Cardiac muscle cell (in vitro differentiated cells and primary cell): ENCODE measurements around the gene TRIP12. TPM values are rescaled to one million over a fixed set of nuclear protein-coding genes. Genes with fewer than 3 reads are reported as not detected.
"Not testable (repeated sequence)": the region's sequence is repeated elsewhere in the genome, so short reads cannot be mapped to it uniquely, and the experiment has no call there.

ENCODE experiments used
- DNase-seq, 2 donors: peaks; one replicate each; pipeline versions ENCODE4 v3.0.0 to v3.0.0-alpha.2; 2010 to 2017; ENCODE audit warnings: low read depth in 1 of 2, low spot score in 1 of 2
- H3K27ac ChIP-seq: fragments of 200-600 bp; sonication (generic); 2 replicates; pipeline ENCODE4 v1.5.1; 2016
- H3K27me3 ChIP-seq: fragments of 200-600 bp; sonication (generic); 2 replicates; pipeline ENCODE4 v1.6.0; 2016; ENCODE audit warnings: control low read depth
- H3K36me3 ChIP-seq: fragments of 200-600 bp; sonication (generic); 2 replicates; pipeline ENCODE4 v1.5.1; 2016; ENCODE audit warnings: control low read depth
- H3K4me1 ChIP-seq: fragments of 200-600 bp; sonication (generic); 2 replicates; pipeline ENCODE4 v1.8.1; 2017; ENCODE audit warnings: low read depth, mild to moderate bottlenecking, mixed run types
- H3K4me3 ChIP-seq: fragments of 200-600 bp; sonication (generic); 2 replicates; pipeline ENCODE4 v1.5.1; 2016; ENCODE audit warnings: mild to moderate bottlenecking
- H3K9me3 ChIP-seq: fragments of 200-600 bp; sonication (generic); 2 replicates; pipeline ENCODE4 v1.5.1; 2017; ENCODE audit warnings: low read depth, mild to moderate bottlenecking, control low read depth
- polyA plus RNA-seq: library from polyadenylated mRNA; unstranded; fragments of >200 nt; fragmentation: Nextera tagmentation; extraction: Ambion mirVana; gene quantifications from 2 replicates; pipeline ENCODE4 v1.2.1, GENCODE V29; 2016
- total RNA-seq: library from RNA; depleted of rRNA; stranded (reverse); fragments of >200 nt; gene quantifications from 2 replicates; pipeline ENCODE4 v1.2.3, GENCODE V29; 2016
- TF ChIP-seq, protein P1 (sequence below): IDR thresholded peaks from 2 replicates; pipeline ENCODE4 v1.5.1; 2012; ENCODE audit warnings: low read depth, mild to moderate bottlenecking, low read length

The TRIP12 gene
- total and polyA plus RNA-seq, 2 experiments from 2014 or later, result 57.5 to 190 TPM

DNA sequence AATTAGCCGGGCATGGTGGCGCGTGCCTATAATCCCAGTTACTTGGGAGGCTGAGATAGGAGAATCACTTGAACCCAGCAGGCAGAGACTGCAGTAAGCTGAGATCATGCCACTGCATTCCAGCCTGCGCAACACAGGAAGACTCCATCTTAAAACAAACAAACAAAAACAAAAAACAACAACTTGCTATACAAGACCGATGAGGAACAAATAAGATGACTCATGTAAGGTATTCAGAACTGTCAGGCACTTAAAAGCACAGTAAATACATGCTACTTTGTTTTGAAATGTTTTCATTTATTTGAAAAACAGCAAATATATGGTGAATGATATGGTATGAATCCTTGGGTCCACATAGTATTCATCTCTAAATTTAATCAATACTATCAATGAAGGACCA is 66.7 kb downstream of the TRIP12 start:
- Histone ChIP-seq H3K27me3 (no peaks in the 10 kb centered on the region), H3K27ac (no peak overlapping the region), H3K9me3 (no peaks in the 10 kb centered on the region), H3K4me3 (no peak overlapping the region), H3K36me3 (peaks cover 21% of the 10 kb centered on the region), H3K4me1 (no peaks in the 10 kb centered on the region)
- DNase-seq, result no peak
- TF ChIP-seq, protein P1, sequence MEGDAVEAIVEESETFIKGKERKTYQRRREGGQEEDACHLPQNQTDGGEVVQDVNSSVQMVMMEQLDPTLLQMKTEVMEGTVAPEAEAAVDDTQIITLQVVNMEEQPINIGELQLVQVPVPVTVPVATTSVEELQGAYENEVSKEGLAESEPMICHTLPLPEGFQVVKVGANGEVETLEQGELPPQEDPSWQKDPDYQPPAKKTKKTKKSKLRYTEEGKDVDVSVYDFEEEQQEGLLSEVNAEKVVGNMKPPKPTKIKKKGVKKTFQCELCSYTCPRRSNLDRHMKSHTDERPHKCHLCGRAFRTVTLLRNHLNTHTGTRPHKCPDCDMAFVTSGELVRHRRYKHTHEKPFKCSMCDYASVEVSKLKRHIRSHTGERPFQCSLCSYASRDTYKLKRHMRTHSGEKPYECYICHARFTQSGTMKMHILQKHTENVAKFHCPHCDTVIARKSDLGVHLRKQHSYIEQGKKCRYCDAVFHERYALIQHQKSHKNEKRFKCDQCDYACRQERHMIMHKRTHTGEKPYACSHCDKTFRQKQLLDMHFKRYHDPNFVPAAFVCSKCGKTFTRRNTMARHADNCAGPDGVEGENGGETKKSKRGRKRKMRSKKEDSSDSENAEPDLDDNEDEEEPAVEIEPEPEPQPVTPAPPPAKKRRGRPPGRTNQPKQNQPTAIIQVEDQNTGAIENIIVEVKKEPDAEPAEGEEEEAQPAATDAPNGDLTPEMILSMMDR, result no peak

DNA sequence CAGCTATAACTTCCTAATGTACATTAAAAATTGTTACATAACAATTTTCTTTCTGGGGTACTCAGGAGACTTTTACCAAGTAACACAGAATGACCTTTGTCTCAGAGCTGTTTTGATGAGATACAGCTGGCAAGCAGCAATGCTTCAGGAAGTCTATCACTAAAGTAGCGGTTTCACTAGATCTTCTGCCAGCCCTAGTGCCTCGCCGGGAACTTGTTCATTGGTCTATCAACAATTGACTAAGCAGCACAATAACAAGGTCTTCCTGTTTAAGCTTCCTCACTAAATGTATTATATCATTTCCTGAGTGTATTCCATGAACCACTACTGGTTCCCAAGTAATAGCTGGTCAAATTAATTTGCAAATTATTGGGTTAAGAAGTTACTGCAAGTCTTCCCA is 69.2 kb downstream of the TRIP12 start:
- H3K36me3 ChIP-seq, result peaks cover 4% of the 10 kb centered on the region
- H3K27me3 ChIP-seq, result no peaks in the 10 kb centered on the region
- H3K27ac ChIP-seq, result no peak overlapping the region
- no peak overlapping the region for H3K4me3 ChIP-seq
- DNase-seq, result peak in 1 of 2 donors; percentile 86
- TF ChIP-seq, protein P1, result no peak
- H3K9me3 ChIP-seq, result no peaks in the 10 kb centered on the region
- peaks cover 3% of the 10 kb centered on the region for H3K4me1 ChIP-seq

DNA sequence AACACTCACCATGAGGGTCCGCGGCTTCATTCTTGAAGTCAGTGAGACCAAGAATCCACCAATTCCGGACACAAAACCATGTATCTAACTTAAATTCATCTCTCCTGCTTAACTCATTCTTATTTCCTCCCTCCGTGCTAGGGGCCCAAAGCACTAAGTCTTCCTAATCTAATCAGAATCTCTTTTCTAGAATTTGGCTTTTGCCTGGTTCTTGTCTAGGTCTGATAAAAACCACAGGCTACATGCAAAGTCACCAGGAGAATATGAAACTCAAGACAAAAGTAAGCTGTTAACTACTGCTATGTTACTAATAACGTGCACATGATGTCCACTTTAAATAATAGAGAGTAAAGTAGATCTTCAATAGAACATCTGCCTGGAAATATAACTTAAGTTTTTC is 69.9 kb downstream of the TRIP12 start:
- no peaks in the 10 kb centered on the region for H3K27me3 ChIP-seq
- peaks cover 5% of the 10 kb centered on the region for H3K36me3 ChIP-seq
- DNase-seq, result no peak
- H3K9me3 ChIP-seq, result no peaks in the 10 kb centered on the region
- H3K27ac ChIP-seq, result no peak overlapping the region
- TF ChIP-seq, protein P1, result no peak
- H3K4me3 ChIP-seq, result no peak overlapping the region
- peaks cover 3% of the 10 kb centered on the region for H3K4me1 ChIP-seq

DNA sequence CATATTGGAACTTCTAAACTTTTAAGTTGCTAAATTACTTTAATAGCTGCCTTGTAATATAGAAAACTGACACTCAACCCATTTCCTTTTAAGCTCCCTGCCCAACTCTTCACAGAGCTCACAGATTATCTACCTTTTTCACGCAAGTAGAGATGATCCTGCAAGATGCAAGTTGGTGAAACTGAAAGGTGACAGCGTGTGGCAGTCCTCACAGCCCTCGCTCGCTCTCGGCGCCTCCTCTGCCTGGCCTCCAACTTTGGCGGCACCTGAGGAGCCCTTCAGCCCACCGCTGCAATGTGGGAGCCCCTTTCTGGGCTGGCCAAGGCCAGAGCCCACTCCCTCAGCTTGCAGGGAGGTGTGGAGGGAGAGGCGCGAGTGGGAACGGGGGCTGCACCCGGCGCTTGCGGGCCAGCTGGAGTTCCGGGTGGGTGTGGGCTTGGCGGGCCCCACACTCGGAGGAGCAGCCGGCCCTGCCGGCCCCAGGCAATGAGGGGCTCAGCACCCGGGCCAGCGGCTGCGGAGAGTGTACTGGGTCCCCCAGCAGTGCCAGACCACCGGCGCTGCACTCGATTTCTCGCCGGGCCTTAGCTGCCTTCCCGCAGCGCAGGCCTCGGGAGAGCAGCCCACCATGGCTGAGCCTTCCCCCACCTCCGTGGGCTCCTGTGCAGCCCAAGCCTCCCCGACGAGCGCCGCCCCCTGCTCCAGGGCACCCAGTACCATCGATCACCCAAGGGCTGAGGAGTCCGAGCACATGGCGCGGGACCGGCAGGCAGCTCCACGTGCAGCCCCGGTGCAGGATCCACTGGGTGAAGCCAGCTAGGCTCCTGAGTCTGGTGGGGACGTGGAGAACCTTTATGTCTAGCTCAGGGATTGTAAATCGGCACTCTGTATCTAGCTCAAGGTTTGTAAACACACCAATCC is 71.2 kb downstream of the TRIP12 start:
- not testable (repeated sequence) for H3K4me3 ChIP-seq, H3K27me3 ChIP-seq, H3K27ac ChIP-seq, H3K4me1 ChIP-seq, H3K9me3 ChIP-seq, H3K36me3 ChIP-seq, DNase-seq

DNA sequence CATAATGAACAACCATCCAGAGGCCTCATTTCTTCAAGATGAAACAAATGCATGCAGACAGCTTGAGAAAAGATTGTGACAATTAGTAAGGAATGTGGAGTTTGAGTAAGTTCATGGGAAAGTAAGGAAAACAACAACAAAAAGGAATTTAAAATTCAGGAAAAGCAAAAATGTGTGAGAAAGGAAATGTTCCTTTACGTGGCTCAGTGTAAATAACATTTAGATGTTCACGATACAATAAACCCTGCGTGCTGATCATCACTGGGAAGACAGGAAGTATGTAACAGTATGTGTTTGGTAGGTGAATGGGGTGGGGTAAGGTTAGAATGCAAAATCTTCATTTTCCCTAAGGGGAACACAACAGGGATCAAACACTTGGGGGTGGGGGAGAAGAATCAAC is 72.7 kb downstream of the TRIP12 start:
- TF ChIP-seq, protein P1, result no peak
- peaks cover 4% of the 10 kb centered on the region for H3K36me3 ChIP-seq
- no peaks in the 10 kb centered on the region for H3K27me3 ChIP-seq
- H3K4me1 ChIP-seq, result peaks cover 3% of the 10 kb centered on the region
- H3K9me3 ChIP-seq, result no peaks in the 10 kb centered on the region
- no peak overlapping the region for H3K4me3 ChIP-seq
- no peak overlapping the region for H3K27ac ChIP-seq
- DNase-seq, result no peak

DNA sequence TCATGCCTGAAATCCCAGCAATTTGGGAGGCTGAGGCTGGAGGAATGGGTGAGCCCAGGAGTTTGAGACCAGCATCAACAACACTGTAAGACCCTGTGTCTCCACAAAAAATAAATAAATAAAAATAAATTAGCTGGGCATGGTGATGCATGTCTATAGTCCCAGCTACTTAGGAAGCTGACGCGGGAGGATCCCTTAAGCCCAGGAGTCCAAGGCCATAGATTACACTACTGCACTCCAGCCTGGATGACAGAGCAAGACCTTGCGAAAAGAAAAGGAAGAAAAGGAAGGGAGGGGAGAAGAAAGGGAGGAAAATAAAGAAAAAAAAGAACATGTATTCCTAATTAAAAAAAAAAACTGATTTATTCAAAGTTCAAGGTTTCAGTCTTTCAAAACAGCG is 78.2 kb downstream of the TRIP12 start:
- Histone ChIP-seq H3K36me3 (peaks cover 16% of the 10 kb centered on the region), H3K27ac (no peak overlapping the region), H3K9me3 (no peaks in the 10 kb centered on the region), H3K4me1 (peaks cover 3% of the 10 kb centered on the region), H3K4me3 (no peak overlapping the region), H3K27me3 (no peaks in the 10 kb centered on the region)
- TF ChIP-seq, protein P1, result no peak
- no peak for DNase-seq
